ENCODE results near the gene POLN.

DNA sequence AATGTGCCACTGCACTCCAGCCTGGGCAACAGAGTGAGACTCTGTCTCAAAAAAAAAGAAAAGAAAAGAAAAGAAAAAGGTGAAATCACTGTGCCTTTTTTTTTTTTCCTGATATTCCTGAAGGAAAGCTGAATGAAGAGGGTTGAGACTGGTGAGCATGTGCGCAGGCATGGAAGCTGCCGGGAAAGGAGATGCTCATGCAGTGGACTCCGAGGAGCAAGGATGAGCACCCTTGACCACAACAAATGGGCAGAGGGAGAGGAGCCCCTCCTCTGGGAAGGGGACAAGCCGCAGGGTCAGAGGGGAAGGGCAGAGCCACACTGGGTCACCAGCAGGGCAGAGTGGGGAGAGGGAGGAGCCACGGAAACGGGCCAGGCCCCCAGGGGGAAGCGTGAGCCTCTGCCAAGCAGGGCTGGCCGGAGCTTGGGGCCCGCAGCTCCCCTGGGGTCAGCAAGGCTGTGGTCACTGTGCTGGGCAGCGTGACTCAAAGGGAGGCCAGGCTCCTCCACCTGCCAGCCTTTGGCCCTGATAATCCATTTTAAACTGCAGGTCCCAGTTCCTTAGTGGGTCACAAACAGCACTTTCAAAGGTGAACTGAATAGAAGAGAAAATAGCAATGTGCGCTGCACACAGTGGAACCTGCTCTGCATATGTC, 102.9 kb downstream of the POLN start:
- TF ChIP-seq, protein P1, sequence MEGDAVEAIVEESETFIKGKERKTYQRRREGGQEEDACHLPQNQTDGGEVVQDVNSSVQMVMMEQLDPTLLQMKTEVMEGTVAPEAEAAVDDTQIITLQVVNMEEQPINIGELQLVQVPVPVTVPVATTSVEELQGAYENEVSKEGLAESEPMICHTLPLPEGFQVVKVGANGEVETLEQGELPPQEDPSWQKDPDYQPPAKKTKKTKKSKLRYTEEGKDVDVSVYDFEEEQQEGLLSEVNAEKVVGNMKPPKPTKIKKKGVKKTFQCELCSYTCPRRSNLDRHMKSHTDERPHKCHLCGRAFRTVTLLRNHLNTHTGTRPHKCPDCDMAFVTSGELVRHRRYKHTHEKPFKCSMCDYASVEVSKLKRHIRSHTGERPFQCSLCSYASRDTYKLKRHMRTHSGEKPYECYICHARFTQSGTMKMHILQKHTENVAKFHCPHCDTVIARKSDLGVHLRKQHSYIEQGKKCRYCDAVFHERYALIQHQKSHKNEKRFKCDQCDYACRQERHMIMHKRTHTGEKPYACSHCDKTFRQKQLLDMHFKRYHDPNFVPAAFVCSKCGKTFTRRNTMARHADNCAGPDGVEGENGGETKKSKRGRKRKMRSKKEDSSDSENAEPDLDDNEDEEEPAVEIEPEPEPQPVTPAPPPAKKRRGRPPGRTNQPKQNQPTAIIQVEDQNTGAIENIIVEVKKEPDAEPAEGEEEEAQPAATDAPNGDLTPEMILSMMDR (IDR thresholded peaks at IDR 0.05), result no peak
- TF ChIP-seq POLR2A (IDR thresholded peaks at IDR 0.05), result no peak
- TF ChIP-seq POLR2AphosphoS5 (IDR thresholded peaks at IDR 0.05), result no peak
- TF ChIP-seq EP300 (IDR thresholded peaks at IDR 0.05), result no peak

Measured in stomach (tissue), 4 donors.